ENCODE results near the gene TMEM235. TPM values are rescaled to one million over a fixed set of nuclear protein-coding genes. Genes with fewer than 3 reads are reported as not detected.

TMEM235 gene
- total and polyA plus RNA-seq, 9 of the 15 experiments (the other 6 are each of a cell fraction or from before 2014, with no cell fraction given), result not detected

GRCh38 chr17:78185981-78186691, 45.3 kb upstream of the TMEM235 start (continued):
- TF ChIP-seq ZBTB40 (IDR thresholded peaks at IDR 0.05), result 0 out of 2 replicates have a peak, but pooled peaks have one; percentile 18
- no peak for TF ChIP-seq ZBTB40 (CRISPR knock-in tag; IDR thresholded peaks at IDR 0.05)
- peak; percentile 17; the same call in 1 of the 2 replicates for TF ChIP-seq RB1 (IDR thresholded peaks at IDR 0.05; ENCODE audit: low read depth)
- no peak for TF ChIP-seq FUS (optimal IDR thresholded peaks at IDR 0.05; ENCODE audit: low read depth, low read length)
- 0 out of 4 replicates have a peak, but pooled peaks of 1 of the 2 experiments have one; percentile 5 for TF ChIP-seq SIN3A (IDR thresholded peaks at IDR 0.05; ENCODE audit: borderline replicate concordance in 2 of 2, control insufficient read depth in 1 of 2, low read depth in 2 of 2, low read length in 2 of 2)
- no peak for TF ChIP-seq HLTF (IDR thresholded peaks at IDR 0.05)
- no peak for TF ChIP-seq POU5F1 (IDR thresholded peaks at IDR 0.05; ENCODE audit: borderline replicate concordance, low read depth, low read length, partially characterized antibody)
- TF ChIP-seq ZNF121 (CRISPR knock-in tag; conservative IDR thresholded peaks at IDR 0.05), result peak; percentile 82
- TF ChIP-seq ZNF253 (CRISPR knock-in tag; conservative IDR thresholded peaks at IDR 0.05), result no peak
